Gastrocnemius medialis (tissue), 4 donors: ENCODE measurements around the gene MLLT10.

ENCODE experiments used
- POLR2A ChIP-seq, 2 donors: fragments of 450-650 bp; IDR thresholded peaks; one replicate each; pipeline ENCODE4 v1.6.1; 2017; ENCODE audit warnings: antibody characterized with exemption in 2 of 2, mild to moderate bottlenecking in 2 of 2, moderate library complexity in 2 of 2
- TF ChIP-seq, protein P1 (sequence below), 5 experiments: fragments of 450-650 bp in 3 of 5; fragments of 200-600 bp in 2 of 5; sonication (generic) in 2 of 5; IDR thresholded peaks in 4 of 5; conservative IDR thresholded peaks in 1 of 5; 1 replicate in 4 of 5; 2 replicates in 1 of 5; pipeline ENCODE4 v1.5.1; 2016 to 2019; ENCODE audit warnings: antibody characterized with exemption in 5 of 5, mild to moderate bottlenecking in 3 of 5, moderate library complexity in 3 of 5

DNA sequence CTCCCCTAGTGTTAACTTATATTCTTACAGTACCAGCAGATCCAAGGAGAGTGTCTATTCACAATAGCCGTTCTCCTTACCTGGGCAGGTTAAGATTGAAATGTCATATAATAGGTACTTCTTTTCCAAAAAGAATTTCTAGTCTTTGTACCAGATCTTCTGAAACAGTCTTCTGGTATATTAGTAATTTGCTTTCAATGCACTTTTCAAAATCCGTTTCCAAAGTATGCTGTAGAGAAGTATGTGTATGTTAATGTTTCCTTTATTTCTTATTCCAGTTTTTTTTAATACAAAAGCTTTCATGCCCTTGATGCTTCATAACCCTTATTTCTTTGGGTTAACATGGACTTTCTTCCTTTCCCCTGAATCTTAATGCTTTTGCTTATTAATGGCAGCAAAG, 188.2 kb downstream of the MLLT10 start:
- TF ChIP-seq, protein P1, sequence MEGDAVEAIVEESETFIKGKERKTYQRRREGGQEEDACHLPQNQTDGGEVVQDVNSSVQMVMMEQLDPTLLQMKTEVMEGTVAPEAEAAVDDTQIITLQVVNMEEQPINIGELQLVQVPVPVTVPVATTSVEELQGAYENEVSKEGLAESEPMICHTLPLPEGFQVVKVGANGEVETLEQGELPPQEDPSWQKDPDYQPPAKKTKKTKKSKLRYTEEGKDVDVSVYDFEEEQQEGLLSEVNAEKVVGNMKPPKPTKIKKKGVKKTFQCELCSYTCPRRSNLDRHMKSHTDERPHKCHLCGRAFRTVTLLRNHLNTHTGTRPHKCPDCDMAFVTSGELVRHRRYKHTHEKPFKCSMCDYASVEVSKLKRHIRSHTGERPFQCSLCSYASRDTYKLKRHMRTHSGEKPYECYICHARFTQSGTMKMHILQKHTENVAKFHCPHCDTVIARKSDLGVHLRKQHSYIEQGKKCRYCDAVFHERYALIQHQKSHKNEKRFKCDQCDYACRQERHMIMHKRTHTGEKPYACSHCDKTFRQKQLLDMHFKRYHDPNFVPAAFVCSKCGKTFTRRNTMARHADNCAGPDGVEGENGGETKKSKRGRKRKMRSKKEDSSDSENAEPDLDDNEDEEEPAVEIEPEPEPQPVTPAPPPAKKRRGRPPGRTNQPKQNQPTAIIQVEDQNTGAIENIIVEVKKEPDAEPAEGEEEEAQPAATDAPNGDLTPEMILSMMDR (IDR thresholded peaks at IDR 0.05 in 4 of 5, conservative IDR thresholded peaks at IDR 0.05 in 1 of 5) = no peak
- TF ChIP-seq POLR2A (IDR thresholded peaks at IDR 0.05) = no peak
